Hair follicle dermal papilla cell (primary cell): ENCODE measurements around the gene BAK1. TPM values are rescaled to one million over a fixed set of nuclear protein-coding genes. Genes with fewer than 3 reads are reported as not detected.

Source experiments
- small RNA-seq: library from RNA; depleted of rRNA; stranded (forward); fragments of <200 nt; gene quantifications from one replicate; pipeline ENCODE3, GENCODE V24; 2012
- total RNA-seq: library from RNA; depleted of rRNA; stranded (reverse); fragments of >200 nt; gene quantifications from 2 replicates; pipeline ENCODE4 v1.2.3, GENCODE V29; 2012

Gene BAK1
- total RNA-seq = 15.7 and 20.1 TPM in 2 replicates

GRCh38 chr6:33579828-33580714 is at the start of gene BAK1:
TSS of gene BAK1 (minus strand) at chr6:33580276. CDS start at chr6:33577604, 2,672 bp downstream.

GRCh38 chr6:33620856-33621710 is 41.0 kb upstream of the BAK1 start, which contains the start of gene ITPR3:
TSS of gene ITPR3 (plus strand) at chr6:33621322. CDS start at chr6:33621603, 281 bp downstream.

Small RNA genes lying within 50 kb of the gene (small RNA-seq; reads per million reads assigned to genes)
- not detected for gene RF00017

Other genes with a start within 250 kb of the BAK1 start
- gene KIFC1, start 188.5 kb downstream of the BAK1 start, total RNA-seq = 2.9 TPM in 2 replicates
- 30.7 and 31.0 TPM in 2 replicates for gene PHF1, start 169.3 kb downstream of the BAK1 start, total RNA-seq
- gene CUTA, start 162.2 kb downstream of the BAK1 start, total RNA-seq = 84.7 and 114 TPM in 2 replicates
- gene SYNGAP1, start 160.2 kb downstream of the BAK1 start, total RNA-seq = 6.1 and 8.8 TPM in 2 replicates
- gene ZBTB9, start 125.7 kb downstream of the BAK1 start, total RNA-seq = 3.5 and 4.2 TPM in 2 replicates
- gene ITPR3, start 41.0 kb upstream of the BAK1 start, total RNA-seq = 69.3 and 74.9 TPM in 2 replicates
- gene UQCC2, start 131.4 kb upstream of the BAK1 start, total RNA-seq = 11.7 and 13.4 TPM in 2 replicates
- gene IP6K3, start 166.6 kb upstream of the BAK1 start, total RNA-seq = 0.12 and 0.32 TPM in 2 replicates
- 52.9 and 61.5 TPM in 2 replicates for gene LEMD2, start 208.9 kb upstream of the BAK1 start, total RNA-seq
- gene MLN, start 223.7 kb upstream of the BAK1 start, total RNA-seq = not detected in 2 replicates